HG02981 (cell line): ENCODE results near the gene KCNH3.
"Not testable (repeated sequence)": the region's sequence is repeated elsewhere in the genome, so short reads cannot be mapped to it uniquely, and the experiment has no call there.

ENCODE experiments used
- ATAC-seq: cut with Tn5 transposase; IDR thresholded peaks from one replicate; pipeline ENCODE4 v1.9.1; 2021; ENCODE audit warnings: mild to moderate bottlenecking, moderate library complexity; ENCODE audit not compliant: unreplicated experiment

The KCNH3 gene

DNA sequence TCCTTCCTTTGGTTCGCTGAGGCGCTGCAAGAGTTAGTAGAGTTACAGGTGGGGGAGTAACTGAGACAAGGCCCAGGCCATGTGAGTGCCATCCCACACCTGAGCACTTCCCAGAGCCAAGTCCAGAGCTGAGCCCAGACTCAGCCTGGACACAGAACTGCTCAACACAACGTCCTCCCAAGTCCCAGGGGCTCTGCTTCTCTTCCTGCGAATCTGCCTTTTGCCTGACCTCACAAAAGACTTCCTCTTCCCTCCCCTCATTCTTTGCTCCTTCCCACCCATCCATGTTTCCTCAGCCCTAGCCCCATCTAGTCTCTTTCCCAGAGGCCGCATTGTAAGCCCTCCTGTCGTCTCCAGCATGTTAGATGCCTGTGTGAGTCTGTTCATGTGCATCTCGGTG is 45.8 kb downstream of the KCNH3 start:
- no peak for ATAC-seq

GRCh38 chr12:49585477-49586459 is 46.9 kb downstream of the KCNH3 start:
- ATAC-seq, result no peak

DNA sequence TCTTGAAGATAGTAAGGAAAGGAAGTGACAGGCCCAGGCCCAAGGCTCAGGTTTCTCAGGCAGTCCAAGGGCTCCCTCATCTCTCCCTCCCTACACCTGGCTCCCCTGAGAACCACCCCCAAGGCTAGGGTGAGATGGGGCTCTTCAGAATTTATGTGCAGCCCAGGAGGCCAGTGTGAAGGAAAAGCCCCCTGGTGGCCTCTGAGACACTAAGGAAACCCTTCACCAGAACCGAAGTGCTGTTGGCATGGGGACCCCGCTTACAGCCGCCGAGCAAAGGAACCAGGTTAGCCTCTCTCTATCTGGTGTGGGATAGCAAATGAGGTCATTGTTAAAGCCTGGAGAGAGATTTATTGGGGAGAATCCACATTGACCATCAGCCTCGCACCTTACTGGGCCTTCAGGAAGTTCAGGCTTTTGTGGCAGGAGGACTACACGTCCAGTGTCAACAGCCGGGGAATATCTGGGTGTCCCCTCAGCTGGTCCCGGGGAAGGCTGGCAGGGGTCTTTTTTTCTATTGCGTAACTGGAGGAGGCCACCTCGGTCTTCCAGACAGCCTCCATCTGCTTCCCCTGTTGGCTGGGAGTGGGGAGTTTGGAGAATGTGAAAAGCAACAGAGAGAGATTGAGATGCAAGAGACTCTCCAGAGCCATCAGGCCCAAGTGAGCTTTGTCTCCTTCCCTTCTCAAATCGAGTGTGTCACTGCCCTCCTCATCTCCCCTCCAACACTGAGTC is 48.5 kb downstream of the KCNH3 start:
- no peak for ATAC-seq

DNA sequence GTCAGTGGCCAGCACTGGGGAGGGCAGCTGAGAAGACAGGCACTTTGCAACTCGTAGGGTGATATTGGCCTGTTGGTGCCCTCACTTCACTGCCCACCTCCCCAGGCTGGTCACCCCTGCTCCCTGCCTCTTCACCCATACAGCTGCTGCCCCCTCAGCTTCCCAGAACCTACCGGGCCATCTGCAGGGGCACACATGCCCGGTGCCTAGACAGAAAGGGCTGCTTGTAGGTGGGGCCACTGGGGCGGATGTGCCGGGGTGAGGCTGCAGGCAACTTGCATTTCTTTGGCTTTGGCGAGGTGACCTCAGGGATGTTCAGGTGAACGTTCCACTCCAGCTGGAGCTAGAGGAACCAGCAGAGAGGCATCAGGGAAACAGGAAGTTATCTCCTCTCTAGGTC is 49.5 kb downstream of the KCNH3 start:
- ATAC-seq, result no peak

GRCh38 chr12:49588721-49589516 is 50.1 kb downstream of the KCNH3 start:
- no peak for ATAC-seq

- ATAC-seq, result no peak
These were observed 59.7 kb downstream of the KCNH3 start for GRCh38 chr12:49598527-49598926.

- no peak for ATAC-seq
These were observed 61.1 kb downstream of the KCNH3 start for GRCh38 chr12:49599961-49600360.

DNA sequence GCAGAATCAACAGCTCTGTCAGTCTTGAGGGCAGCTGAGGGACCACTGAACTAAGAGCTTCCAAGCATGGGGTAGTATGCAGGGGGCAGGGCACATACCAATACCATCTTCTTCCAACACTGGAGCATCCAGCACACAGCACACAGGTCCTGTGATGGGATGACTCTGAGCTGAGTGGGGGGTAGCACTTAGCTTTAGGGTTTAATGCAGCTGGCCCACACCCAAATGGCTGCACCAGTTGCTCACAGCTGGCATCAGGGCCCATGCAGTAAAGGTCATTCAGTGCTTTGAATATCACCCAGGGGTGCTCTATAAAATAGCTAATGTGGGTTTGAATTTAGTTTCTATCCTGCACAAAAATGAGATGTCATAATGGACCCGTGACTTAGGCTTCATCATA is 64.9 kb downstream of the KCNH3 start:
- no peak for ATAC-seq

DNA sequence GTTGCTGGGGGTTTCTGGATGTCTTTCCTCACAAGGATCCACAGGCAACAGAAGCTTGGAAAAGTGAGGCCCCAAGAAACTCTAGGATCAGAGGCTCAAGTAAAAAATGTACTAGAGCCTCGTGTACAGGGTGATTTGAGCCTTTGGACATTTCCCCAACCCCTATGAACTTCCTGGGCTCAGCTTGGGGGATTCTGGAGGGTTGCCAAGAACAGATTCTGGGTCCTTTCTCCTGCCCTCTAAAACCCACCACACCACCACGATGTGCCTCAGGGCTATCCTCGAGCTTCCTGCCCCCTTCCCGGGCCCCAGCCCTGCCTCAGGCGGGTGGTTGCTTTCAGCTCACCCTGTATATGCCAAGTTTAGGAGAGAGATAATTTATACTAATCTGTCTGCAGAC is 66.0 kb downstream of the KCNH3 start:
- ATAC-seq, result no peak

GRCh38 chr12:49605539-49605938 is 66.7 kb downstream of the KCNH3 start, which contains the start of gene FAM186B:
TSS of gene FAM186B (minus strand) at chr12:49605639. CDS start at chr12:49605477, 162 bp downstream.
- not testable (repeated sequence) for ATAC-seq
